NCI-H1436 treated with DMSO at 0.1 percent for 48 hours (cell line): ENCODE results near the gene MPZ.
"Not testable (repeated sequence)": the region's sequence is repeated elsewhere in the genome, so short reads cannot be mapped to it uniquely, and the experiment has no call there.

Source experiments
- DNase-seq: peaks from one replicate; lab custom pipeline; 2025; lab: John Stamatoyannopoulos, UW

MPZ gene

GRCh38 chr1:161299347-161299746 is 10.4 kb downstream of the MPZ start:
- no peak for DNase-seq

GRCh38 chr1:161298116-161298515 is 11.7 kb downstream of the MPZ start:
- DNase-seq, result no peak

- no peak for DNase-seq
Observed at GRCh38 chr1:161297415-161297814, 12.4 kb downstream of the MPZ start.

GRCh38 chr1:161290779-161291178 is 19.0 kb downstream of the MPZ start:
- no peak for DNase-seq

- no peak for DNase-seq
Observed at GRCh38 chr1:161287482-161288054, 22.2 kb downstream of the MPZ start.

GRCh38 chr1:161285521-161285920 is 24.2 kb downstream of the MPZ start:
- DNase-seq, result no peak

GRCh38 chr1:161285113-161285512 is 24.7 kb downstream of the MPZ start:
- DNase-seq, result no peak

GRCh38 chr1:161282991-161283390 is 26.8 kb downstream of the MPZ start:
- no peak for DNase-seq

GRCh38 chr1:161274874-161275273 is 34.9 kb downstream of the MPZ start:
- no peak for DNase-seq

- DNase-seq, result no peak
Observed at GRCh38 chr1:161273402-161273801, 36.4 kb downstream of the MPZ start.

- no peak for DNase-seq
Observed at GRCh38 chr1:161267321-161267720, 42.4 kb downstream of the MPZ start.

- DNase-seq, result no peak
Observed at GRCh38 chr1:161266836-161267235, 42.9 kb downstream of the MPZ start.

- DNase-seq, result no peak
Observed at GRCh38 chr1:161266202-161266601, 43.6 kb downstream of the MPZ start.

GRCh38 chr1:161265305-161265704 is 44.5 kb downstream of the MPZ start:
- DNase-seq, result no peak

GRCh38 chr1:161261261-161262235 is 48.2 kb downstream of the MPZ start:
- no peak for DNase-seq

GRCh38 chr1:161260376-161261260 is 49.1 kb downstream of the MPZ start:
- peak; percentile 31 for DNase-seq

- no peak for DNase-seq
Observed at GRCh38 chr1:161259765-161260164, 50.0 kb downstream of the MPZ start.

GRCh38 chr1:161259345-161259702 is 50.4 kb downstream of the MPZ start:
- no peak for DNase-seq

GRCh38 chr1:161258439-161259344 is 51.1 kb downstream of the MPZ start, which contains the start of gene PCP4L1:
Gene PCP4L1, plus strand, starts transcription at chr1:161258745. Its CDS starts 230 bp downstream, at chr1:161258975.
- peak; percentile 38 for DNase-seq

GRCh38 chr1:161257109-161257508 is 52.7 kb downstream of the MPZ start:
- DNase-seq, result not testable (repeated sequence)

GRCh38 chr1:161255955-161256520 is 53.7 kb downstream of the MPZ start:
- not testable (repeated sequence) for DNase-seq
